ENCODE measurements around the gene TRIM54. TPM values are rescaled to one million over a fixed set of nuclear protein-coding genes. Genes with fewer than 3 reads are reported as not detected.

TRIM54 gene
- polyA plus RNA-seq, 1 donor from 2014 or later, result not detected

DNA sequence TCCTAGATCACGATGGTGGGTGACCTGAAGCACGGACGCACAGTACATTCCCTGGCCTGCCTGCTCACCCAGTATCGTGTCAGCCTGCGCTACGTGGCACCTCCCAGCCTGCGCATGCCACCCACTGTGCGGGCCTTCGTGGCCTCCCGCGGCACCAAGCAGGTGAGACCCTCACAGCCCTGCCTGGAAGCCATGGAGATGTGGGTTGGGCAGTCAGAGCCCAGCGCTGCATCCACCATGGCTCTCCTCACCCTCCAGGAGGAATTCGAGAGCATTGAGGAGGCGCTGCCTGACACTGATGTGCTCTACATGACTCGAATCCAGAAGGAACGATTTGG lies 39.6 kb upstream of the TRIM54 start:
- H3K27ac ChIP-seq (ENCODE audit: low read length), result no peak overlapping the region
- no peak overlapping the region for H3K4me2 ChIP-seq (ENCODE audit: low read length)
- H3K9ac ChIP-seq (ENCODE audit: low read length), result no peak overlapping the region
- H2AFZ ChIP-seq (ENCODE audit: low read depth, low read length), result no peak overlapping the region
- TF ChIP-seq EZH2 (IDR thresholded peaks at IDR 0.05; ENCODE audit: borderline replicate concordance, insufficient read depth, low read length, poor library complexity, severe bottlenecking) (no peak), SMC3 (conservative IDR thresholded peaks at IDR 0.05; ENCODE audit: poor library complexity) (no peak), RAD21 (conservative IDR thresholded peaks at IDR 0.05) (no peak), TAF1 (IDR thresholded peaks at IDR 0.05; ENCODE audit: low read depth) (no peak), EP300 (conservative IDR thresholded peaks at IDR 0.05; ENCODE audit: poor library complexity, severe bottlenecking) (no peak), POLR2AphosphoS5 (IDR thresholded peaks at IDR 0.05) (no peak), MXI1 (conservative IDR thresholded peaks at IDR 0.05; ENCODE audit: poor library complexity, severe bottlenecking) (no peak)
- TF ChIP-seq, protein P1, sequence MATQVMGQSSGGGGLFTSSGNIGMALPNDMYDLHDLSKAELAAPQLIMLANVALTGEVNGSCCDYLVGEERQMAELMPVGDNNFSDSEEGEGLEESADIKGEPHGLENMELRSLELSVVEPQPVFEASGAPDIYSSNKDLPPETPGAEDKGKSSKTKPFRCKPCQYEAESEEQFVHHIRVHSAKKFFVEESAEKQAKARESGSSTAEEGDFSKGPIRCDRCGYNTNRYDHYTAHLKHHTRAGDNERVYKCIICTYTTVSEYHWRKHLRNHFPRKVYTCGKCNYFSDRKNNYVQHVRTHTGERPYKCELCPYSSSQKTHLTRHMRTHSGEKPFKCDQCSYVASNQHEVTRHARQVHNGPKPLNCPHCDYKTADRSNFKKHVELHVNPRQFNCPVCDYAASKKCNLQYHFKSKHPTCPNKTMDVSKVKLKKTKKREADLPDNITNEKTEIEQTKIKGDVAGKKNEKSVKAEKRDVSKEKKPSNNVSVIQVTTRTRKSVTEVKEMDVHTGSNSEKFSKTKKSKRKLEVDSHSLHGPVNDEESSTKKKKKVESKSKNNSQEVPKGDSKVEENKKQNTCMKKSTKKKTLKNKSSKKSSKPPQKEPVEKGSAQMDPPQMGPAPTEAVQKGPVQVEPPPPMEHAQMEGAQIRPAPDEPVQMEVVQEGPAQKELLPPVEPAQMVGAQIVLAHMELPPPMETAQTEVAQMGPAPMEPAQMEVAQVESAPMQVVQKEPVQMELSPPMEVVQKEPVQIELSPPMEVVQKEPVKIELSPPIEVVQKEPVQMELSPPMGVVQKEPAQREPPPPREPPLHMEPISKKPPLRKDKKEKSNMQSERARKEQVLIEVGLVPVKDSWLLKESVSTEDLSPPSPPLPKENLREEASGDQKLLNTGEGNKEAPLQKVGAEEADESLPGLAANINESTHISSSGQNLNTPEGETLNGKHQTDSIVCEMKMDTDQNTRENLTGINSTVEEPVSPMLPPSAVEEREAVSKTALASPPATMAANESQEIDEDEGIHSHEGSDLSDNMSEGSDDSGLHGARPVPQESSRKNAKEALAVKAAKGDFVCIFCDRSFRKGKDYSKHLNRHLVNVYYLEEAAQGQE (IDR thresholded peaks at IDR 0.05; ENCODE audit: borderline replicate concordance), result no peak
- TF ChIP-seq, protein P2, sequence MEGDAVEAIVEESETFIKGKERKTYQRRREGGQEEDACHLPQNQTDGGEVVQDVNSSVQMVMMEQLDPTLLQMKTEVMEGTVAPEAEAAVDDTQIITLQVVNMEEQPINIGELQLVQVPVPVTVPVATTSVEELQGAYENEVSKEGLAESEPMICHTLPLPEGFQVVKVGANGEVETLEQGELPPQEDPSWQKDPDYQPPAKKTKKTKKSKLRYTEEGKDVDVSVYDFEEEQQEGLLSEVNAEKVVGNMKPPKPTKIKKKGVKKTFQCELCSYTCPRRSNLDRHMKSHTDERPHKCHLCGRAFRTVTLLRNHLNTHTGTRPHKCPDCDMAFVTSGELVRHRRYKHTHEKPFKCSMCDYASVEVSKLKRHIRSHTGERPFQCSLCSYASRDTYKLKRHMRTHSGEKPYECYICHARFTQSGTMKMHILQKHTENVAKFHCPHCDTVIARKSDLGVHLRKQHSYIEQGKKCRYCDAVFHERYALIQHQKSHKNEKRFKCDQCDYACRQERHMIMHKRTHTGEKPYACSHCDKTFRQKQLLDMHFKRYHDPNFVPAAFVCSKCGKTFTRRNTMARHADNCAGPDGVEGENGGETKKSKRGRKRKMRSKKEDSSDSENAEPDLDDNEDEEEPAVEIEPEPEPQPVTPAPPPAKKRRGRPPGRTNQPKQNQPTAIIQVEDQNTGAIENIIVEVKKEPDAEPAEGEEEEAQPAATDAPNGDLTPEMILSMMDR (IDR thresholded peaks at IDR 0.05; ENCODE audit: poor library complexity, severe bottlenecking), result no peak
- no peaks in the 10 kb centered on the region for H3K79me2 ChIP-seq (replicated peaks; ENCODE audit: insufficient read depth, low read length)
- no peaks in the 10 kb centered on the region for H4K20me1 ChIP-seq (ENCODE audit: insufficient read depth)
- no peaks in the 10 kb centered on the region for H3K9me3 ChIP-seq (ENCODE audit: low read length)
- no peaks in the 10 kb centered on the region for H3K9me2 ChIP-seq (ENCODE audit: insufficient read depth, low read length)
- no peaks in the 10 kb centered on the region for H3K27me3 ChIP-seq (ENCODE audit: insufficient read depth, low read depth, low read length)
- no peaks in the 10 kb centered on the region for H3K36me3 ChIP-seq (ENCODE audit: insufficient read depth, low read length)
- no peak overlapping the region for H3K4me3 ChIP-seq (ENCODE audit: low read length)
- no peaks in the 10 kb centered on the region for H3F3A ChIP-seq (ENCODE audit: insufficient read depth, low read length, poor library complexity, severe bottlenecking)

DNA sequence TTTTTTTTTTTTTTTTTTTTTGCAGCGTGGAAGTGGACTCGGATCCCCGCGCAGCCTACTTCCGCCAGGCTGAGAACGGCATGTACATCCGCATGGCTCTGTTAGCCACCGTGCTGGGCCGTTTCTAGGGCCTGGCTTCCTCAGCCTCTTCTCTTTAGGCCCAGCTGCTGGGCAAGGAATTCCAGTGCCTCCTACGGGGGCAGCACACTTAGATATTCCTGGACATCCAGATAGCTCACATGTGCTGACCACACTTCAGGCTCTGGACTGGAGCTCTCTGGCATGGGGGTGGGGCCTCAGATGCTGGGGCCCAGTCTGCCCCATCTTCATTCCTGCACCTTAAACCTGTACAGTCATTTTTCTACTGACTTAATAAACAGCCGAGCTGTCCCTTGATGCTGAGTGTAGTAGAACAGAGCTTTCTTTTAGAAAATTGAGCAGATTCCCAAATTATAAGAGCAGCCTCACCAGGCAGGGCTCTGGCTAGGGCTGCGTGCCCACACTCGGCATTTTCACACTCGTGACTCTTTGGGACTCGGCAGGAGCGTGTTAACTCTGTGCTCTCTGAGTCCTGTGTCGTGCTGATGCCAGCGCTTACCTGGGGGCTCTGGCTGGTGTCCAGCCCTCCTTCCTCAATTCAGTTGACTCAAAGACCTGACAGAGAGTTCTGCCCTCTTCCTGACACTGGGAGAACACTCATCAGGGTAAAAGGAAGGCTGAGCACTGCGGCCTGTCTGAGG lies 38.7 kb upstream of the TRIM54 start:
- H3K9me2 ChIP-seq (ENCODE audit: insufficient read depth, low read length), result no peaks in the 10 kb centered on the region
- TF ChIP-seq, protein P1 (IDR thresholded peaks at IDR 0.05; ENCODE audit: borderline replicate concordance), result no peak
- TF ChIP-seq RAD21 (conservative IDR thresholded peaks at IDR 0.05) (no peak), TAF1 (IDR thresholded peaks at IDR 0.05; ENCODE audit: low read depth) (no peak), SMC3 (conservative IDR thresholded peaks at IDR 0.05; ENCODE audit: poor library complexity) (no peak), POLR2AphosphoS5 (IDR thresholded peaks at IDR 0.05) (no peak), MXI1 (conservative IDR thresholded peaks at IDR 0.05; ENCODE audit: poor library complexity, severe bottlenecking) (no peak), EZH2 (IDR thresholded peaks at IDR 0.05; ENCODE audit: borderline replicate concordance, insufficient read depth, low read length, poor library complexity, severe bottlenecking) (no peak), EP300 (conservative IDR thresholded peaks at IDR 0.05; ENCODE audit: poor library complexity, severe bottlenecking) (no peak)
- TF ChIP-seq, protein P2 (IDR thresholded peaks at IDR 0.05; ENCODE audit: poor library complexity, severe bottlenecking), result no peak
- H3K27ac ChIP-seq (ENCODE audit: low read length), result no peak overlapping the region
- no peak overlapping the region for H3K9ac ChIP-seq (ENCODE audit: low read length)
- no peaks in the 10 kb centered on the region for H3K36me3 ChIP-seq (ENCODE audit: insufficient read depth, low read length)
- no peak overlapping the region for H2AFZ ChIP-seq (ENCODE audit: low read depth, low read length)
- no peaks in the 10 kb centered on the region for H4K20me1 ChIP-seq (ENCODE audit: insufficient read depth)
- H3F3A ChIP-seq (ENCODE audit: insufficient read depth, low read length, poor library complexity, severe bottlenecking), result no peaks in the 10 kb centered on the region
- H3K27me3 ChIP-seq (ENCODE audit: insufficient read depth, low read depth, low read length), result no peaks in the 10 kb centered on the region
- no peaks in the 10 kb centered on the region for H3K79me2 ChIP-seq (replicated peaks; ENCODE audit: insufficient read depth, low read length)
- H3K9me3 ChIP-seq (ENCODE audit: low read length), result no peaks in the 10 kb centered on the region
- no peak overlapping the region for H3K4me2 ChIP-seq (ENCODE audit: low read length)
- H3K4me3 ChIP-seq (ENCODE audit: low read length), result no peak overlapping the region

All from neural cell (in vitro differentiated cells).